VCaP (cell line): ENCODE measurements around the gene SDK1.

Source experiments
- H3K27ac ChIP-seq: fragments of 450-650 bp; 2 replicates; pipeline ENCODE4 v1.5.1; 2017
- CTCF ChIP-seq: fragments of 450-650 bp; conservative IDR thresholded peaks from 2 replicates; pipeline ENCODE4 v1.5.1; 2017; ENCODE audit warnings: mild to moderate bottlenecking, moderate library complexity

Gene SDK1

GRCh38 chr7:3538041-3538440, 237.0 kb downstream of the SDK1 start:
- no peak overlapping the region for H3K27ac ChIP-seq
- no peak for TF ChIP-seq CTCF

GRCh38 chr7:3540456-3541220, 239.6 kb downstream of the SDK1 start:
- no peak overlapping the region for H3K27ac ChIP-seq
- TF ChIP-seq CTCF, result no peak

- no peak for TF ChIP-seq CTCF
- H3K27ac ChIP-seq, result no peak overlapping the region
Measured at GRCh38 chr7:3544202-3544601, 243.2 kb downstream of the SDK1 start.

GRCh38 chr7:3548815-3549214, 247.8 kb downstream of the SDK1 start:
- H3K27ac ChIP-seq, result no peak overlapping the region
- no peak for TF ChIP-seq CTCF

GRCh38 chr7:3549601-3550000, 248.5 kb downstream of the SDK1 start:
- TF ChIP-seq CTCF, result no peak
- H3K27ac ChIP-seq, result no peak overlapping the region

- no peak for TF ChIP-seq CTCF
- H3K27ac ChIP-seq, result no peak overlapping the region
Measured at GRCh38 chr7:3551536-3551935, 250.5 kb downstream of the SDK1 start.

GRCh38 chr7:3552499-3552898, 251.4 kb downstream of the SDK1 start:
- H3K27ac ChIP-seq, result no peak overlapping the region
- TF ChIP-seq CTCF, result no peak
